B cell (primary cell): ENCODE measurements around the gene SF3B6. TPM values are rescaled to one million over a fixed set of nuclear protein-coding genes. Genes with fewer than 3 reads are reported as not detected.

Experiments
- ATAC-seq: fragments of 200-7000 bp; cut with Tn5 transposase; one replicate; pipeline ENCODE4 v1.10.0; 2021; ENCODE audit warnings: low read depth, mild to moderate bottlenecking, moderate number of reproducible peaks, moderate library complexity
- CTCF ChIA-PET: fragments of 350-600 bp; sonication (Branson Sonifier 250); formaldehyde crosslinking; loops from one replicate; lab custom pipeline; 2021; ENCODE audit warnings: antibody characterized with exemption, inconsistent platforms; lab: Charles Lee
- POLR2A ChIA-PET: fragments of 350-600 bp; sonication (Branson Sonifier 250); formaldehyde crosslinking; loops from one replicate; lab custom pipeline; 2021; ENCODE audit warnings: antibody characterized with exemption; lab: Charles Lee
- DNase-seq: peaks from one replicate; pipeline ENCODE4 v3.0.0; 2013
- H2AFZ ChIP-seq: 2 replicates; pipeline ENCODE4 v1.6.1; 2012; ENCODE audit warnings: mild to moderate bottlenecking, low read depth, low read length; ENCODE audit not compliant: insufficient read depth, poor library complexity, severe bottlenecking
- H3K27ac ChIP-seq, 2 donors: 1 replicate in 1 of 2; 2 replicates in 1 of 2; pipeline ENCODE4 v1.5.1; 2012 to 2013; ENCODE audit warnings: low read length in 2 of 2, mild to moderate bottlenecking in 2 of 2, moderate library complexity in 1 of 2
- H3K27me3 ChIP-seq, 4 experiments: fragments of 200-600 bp in 1 of 4; sonication (generic) in 1 of 4; replicated peaks in 1 of 4; 1 replicate in 2 of 4; 2 replicates in 2 of 4; pipeline versions ENCODE4 v1.6.1 to v1.7.0; 2013 to 2016; ENCODE audit warnings: low read length in 3 of 4, mild to moderate bottlenecking in 2 of 4, mixed read lengths in 1 of 4, moderate library complexity in 1 of 4; ENCODE audit not compliant: insufficient read depth in 4 of 4, control insufficient read depth in 3 of 4; ENCODE audit errors: control extremely low read depth in 1 of 4
- H3K36me3 ChIP-seq, 2 experiments: replicated peaks in 1 of 2; 1 replicate in 1 of 2; 2 replicates in 1 of 2; pipeline versions ENCODE4 v1.6.1 to v1.7.1; 2013; ENCODE audit warnings: low read length in 1 of 2; ENCODE audit not compliant: insufficient read depth in 2 of 2, control insufficient read depth in 1 of 2; ENCODE audit errors: control extremely low read depth in 1 of 2, extremely low read depth in 1 of 2
- H3K4me1 ChIP-seq, 2 donors: fragments of 200-600 bp in 1 of 2; sonication (generic) in 1 of 2; 1 replicate in 1 of 2; 2 replicates in 1 of 2; pipeline versions ENCODE4 v1.5.1 to v1.6.1; 2013 to 2017; ENCODE audit warnings: low read length in 2 of 2; ENCODE audit not compliant: control insufficient read depth in 2 of 2, insufficient read depth in 2 of 2
- H3K4me2 ChIP-seq: replicated peaks from 2 replicates; pipeline ENCODE3; 2012; ENCODE audit warnings: mild to moderate bottlenecking, low read depth, low read length; ENCODE audit not compliant: poor library complexity, severe bottlenecking
- H3K4me3 ChIP-seq, 5 experiments: fragments of 200-600 bp in 1 of 5; sonication (generic) in 1 of 5; 1 replicate in 3 of 5; 2 replicates in 2 of 5; pipeline versions ENCODE4 v1.5.1 to v1.7.0; 2011 to 2016; ENCODE audit warnings: low read length in 4 of 5, mild to moderate bottlenecking in 4 of 5, low read depth in 2 of 5, control low read depth in 1 of 5, moderate library complexity in 1 of 5; ENCODE audit not compliant: insufficient read depth in 1 of 5; ENCODE audit errors: control extremely low read depth in 1 of 5, extremely low read depth in 1 of 5
- H3K79me2 ChIP-seq: fragments of 200-600 bp; sonication (generic); one replicate; pipeline ENCODE4 v1.6.0; 2016; ENCODE audit warnings: low read length; ENCODE audit not compliant: control insufficient read depth, insufficient read depth
- H3K9ac ChIP-seq: fragments of 200-600 bp; sonication (generic); 2 replicates; pipeline ENCODE4 v1.6.1; 2017; ENCODE audit warnings: mild to moderate bottlenecking, low read length, moderate library complexity
- H3K9me3 ChIP-seq, 3 donors: one replicate each; pipeline versions ENCODE4 v1.6.1 to v1.7.1; 2013; ENCODE audit warnings: low read length in 2 of 3; ENCODE audit not compliant: control insufficient read depth in 2 of 3, insufficient read depth in 1 of 3; ENCODE audit errors: control extremely low read depth in 1 of 3
- H4K20me1 ChIP-seq: 2 replicates; pipeline ENCODE4 v1.6.0; 2012; ENCODE audit warnings: mild to moderate bottlenecking, low read length; ENCODE audit not compliant: insufficient read depth, control insufficient read depth, poor library complexity, severe bottlenecking
- H3K27ac Mint-ChIP-seq: one replicate; pipeline ENCODE4 v1.8.0; 2021; ENCODE audit warnings: mixed read lengths
- H3K27me3 Mint-ChIP-seq: one replicate; pipeline ENCODE4 v1.8.0; 2021; ENCODE audit warnings: mixed read lengths
- H3K4me1 Mint-ChIP-seq: one replicate; pipeline ENCODE4 v1.8.0; 2021; ENCODE audit warnings: mixed read lengths
- H3K4me3 Mint-ChIP-seq: one replicate; pipeline ENCODE4 v1.8.0; 2021; ENCODE audit warnings: mixed read lengths
- H3K9me3 Mint-ChIP-seq: one replicate; pipeline ENCODE4 v1.8.0; 2022; ENCODE audit warnings: mixed read lengths; ENCODE audit not compliant: insufficient read depth
- EZH2 ChIP-seq: IDR thresholded peaks from 2 replicates; pipeline ENCODE4 v1.6.1; 2012; ENCODE audit warnings: borderline replicate concordance, low read depth, mild to moderate bottlenecking, moderate library complexity, low read length; ENCODE audit not compliant: insufficient read depth, poor library complexity, severe bottlenecking
- WGBS: methylation state at CpG from one replicate; pipeline ENCODE4 v1.1.5; 2013; ENCODE audit warnings: missing lambda C conversion rate; ENCODE audit not compliant: insufficient coverage; 5-methylcytosine and 5-hydroxymethylcytosine counted together
- intact Hi-C: fragments of 100-400 bp; cut with micrococcal nuclease; formaldehyde crosslinking; loops from one replicate; pipeline ENCODE4 v1.10.0; 2022
- polyA plus RNA-seq: library from polyadenylated mRNA; depleted of rRNA; stranded (reverse); fragments of >200 nt; gene quantifications from 2 replicates; pipeline ENCODE4 v1.2.3, GENCODE V29; 2012
- total RNA-seq, 2 donors: library from RNA; stranded (reverse); fragments of 120-200 nt in 1 of 2; gene quantifications; 1 replicate in 1 of 2; 2 replicates in 1 of 2; pipeline versions ENCODE4 v1.2.3 to v1.2.4, GENCODE V29; 2013 to 2022
- TF ChIP-seq, protein P1 (sequence below): fragments of 200-600 bp; IDR thresholded peaks from one replicate; pipeline ENCODE4 v1.8.0; 2022; ENCODE audit warnings: antibody characterized with exemption, mild to moderate bottlenecking

SF3B6 gene
- total and polyA plus RNA-seq, 2 donors (not counting 1 experiment from before 2014, with no cell fraction given): 47.2 to 48.4 TPM

DNA sequence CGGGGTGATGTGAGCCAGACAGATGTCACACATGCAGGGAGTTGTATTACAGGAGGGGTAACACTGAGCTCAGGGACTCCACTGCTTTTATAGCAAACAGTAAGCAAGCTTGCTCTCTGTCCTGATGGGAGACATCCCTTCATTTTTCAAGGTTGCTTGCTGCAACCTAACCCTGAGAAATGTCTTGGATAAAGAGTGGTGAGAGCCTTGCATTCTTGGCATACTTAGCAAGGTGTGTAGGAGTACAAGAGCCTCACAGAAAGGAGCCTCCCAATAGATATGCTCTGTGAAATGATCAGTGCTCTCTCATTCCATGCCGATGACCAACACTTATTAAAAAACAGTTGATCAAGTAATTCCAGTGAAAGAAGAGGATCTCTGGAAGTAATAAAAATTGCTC is 38.9 kb upstream of the SF3B6 start:
- no peaks in the 10 kb centered on the region for H4K20me1 ChIP-seq
- H3K9me3 ChIP-seq: no peaks in the 10 kb centered on the region
- no peak overlapping the region for H3K27ac Mint-ChIP-seq
- H3K4me1 ChIP-seq: no peaks in the 10 kb centered on the region
- H3K27ac ChIP-seq: no peak overlapping the region
- no peak for ATAC-seq
- POLR2A ChIA-PET: no interaction called here
- H3K4me1 Mint-ChIP-seq: no peaks in the 10 kb centered on the region
- no CpG with 5 or more reads among the region's 2 CpGs for WGBS
- no peaks in the 10 kb centered on the region for H3K79me2 ChIP-seq
- no peak overlapping the region for H3K4me3 Mint-ChIP-seq
- TF ChIP-seq, protein P1, sequence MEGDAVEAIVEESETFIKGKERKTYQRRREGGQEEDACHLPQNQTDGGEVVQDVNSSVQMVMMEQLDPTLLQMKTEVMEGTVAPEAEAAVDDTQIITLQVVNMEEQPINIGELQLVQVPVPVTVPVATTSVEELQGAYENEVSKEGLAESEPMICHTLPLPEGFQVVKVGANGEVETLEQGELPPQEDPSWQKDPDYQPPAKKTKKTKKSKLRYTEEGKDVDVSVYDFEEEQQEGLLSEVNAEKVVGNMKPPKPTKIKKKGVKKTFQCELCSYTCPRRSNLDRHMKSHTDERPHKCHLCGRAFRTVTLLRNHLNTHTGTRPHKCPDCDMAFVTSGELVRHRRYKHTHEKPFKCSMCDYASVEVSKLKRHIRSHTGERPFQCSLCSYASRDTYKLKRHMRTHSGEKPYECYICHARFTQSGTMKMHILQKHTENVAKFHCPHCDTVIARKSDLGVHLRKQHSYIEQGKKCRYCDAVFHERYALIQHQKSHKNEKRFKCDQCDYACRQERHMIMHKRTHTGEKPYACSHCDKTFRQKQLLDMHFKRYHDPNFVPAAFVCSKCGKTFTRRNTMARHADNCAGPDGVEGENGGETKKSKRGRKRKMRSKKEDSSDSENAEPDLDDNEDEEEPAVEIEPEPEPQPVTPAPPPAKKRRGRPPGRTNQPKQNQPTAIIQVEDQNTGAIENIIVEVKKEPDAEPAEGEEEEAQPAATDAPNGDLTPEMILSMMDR: no peak
- H3K36me3 ChIP-seq: peaks cover 0 to 2% of the 10 kb centered on the region in 2 experiments
- no peaks in the 10 kb centered on the region for H3K27me3 Mint-ChIP-seq
- intact Hi-C loops: no loop called here
- no peaks in the 10 kb centered on the region for H3K9me3 Mint-ChIP-seq
- no peak overlapping the region for H3K4me3 ChIP-seq
- CTCF ChIA-PET: no interaction called here
- H3K4me2 ChIP-seq: no peak overlapping the region
- no peak overlapping the region for H3K9ac ChIP-seq
- H3K27me3 ChIP-seq: no peaks in the 10 kb centered on the region
- H2AFZ ChIP-seq: no peak overlapping the region
- no peak for DNase-seq

DNA sequence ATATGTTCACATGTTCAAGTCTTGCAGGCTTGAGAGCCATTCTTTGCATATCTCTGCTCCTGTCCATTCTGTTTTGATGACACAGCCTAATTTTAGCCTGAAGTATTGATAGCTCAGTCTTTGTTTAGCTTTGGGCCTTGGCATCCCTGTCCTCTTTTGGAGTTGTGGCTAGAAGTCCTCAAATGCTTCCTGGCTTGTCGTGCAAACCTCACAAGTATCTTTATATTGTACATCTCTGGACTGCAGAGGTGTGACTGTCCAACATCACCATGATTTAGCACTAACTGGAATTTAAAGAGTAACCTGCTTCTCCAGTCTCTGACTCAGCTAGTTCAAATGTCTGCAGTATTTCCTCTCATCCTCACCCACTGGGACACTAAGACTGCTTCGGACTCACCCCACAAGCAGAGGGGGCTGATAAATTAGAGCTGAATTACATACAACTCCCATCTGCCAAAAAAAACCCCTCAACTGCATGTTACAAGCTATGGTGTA is 35.3 kb upstream of the SF3B6 start:
- Histone ChIP-seq H3K9me3 (peaks cover 0 to 5% (median 3%) of the 10 kb centered on the region in 3 donors), H3K9ac (no peak overlapping the region), H4K20me1 (no peaks in the 10 kb centered on the region), H3K4me1 (no peaks in the 10 kb centered on the region), H3K27me3 (no peaks in the 10 kb centered on the region), H3K27ac (no peak overlapping the region), H3K36me3 (peaks cover 0 to 2% of the 10 kb centered on the region in 2 experiments), H3K4me3 (no peak overlapping the region), H3K79me2 (no peaks in the 10 kb centered on the region), H3K4me2 (no peak overlapping the region), H2AFZ (no peak overlapping the region)
- H3K27me3 Mint-ChIP-seq: no peaks in the 10 kb centered on the region
- intact Hi-C loops: no loop called here
- DNase-seq (no peak), ATAC-seq (no peak)
- ChIA-PET CTCF (no interaction called here), POLR2A (interaction anchor here (0.5 kb wide), 1 partner anchor 780 kb away, joined by 3 read pairs; no protein-coding TSS in a partner anchor)
- H3K4me3 Mint-ChIP-seq: no peak overlapping the region
- no peak overlapping the region for H3K27ac Mint-ChIP-seq
- H3K4me1 Mint-ChIP-seq: no peaks in the 10 kb centered on the region
- peaks cover 19% of the 10 kb centered on the region for H3K9me3 Mint-ChIP-seq
- WGBS: 75% methylated on average over 1 of the region's 2 CpGs
- TF ChIP-seq EZH2: no peak
- TF ChIP-seq, protein P1: no peak
